ENCODE results near the gene CHST9. TPM values are rescaled to one million over a fixed set of nuclear protein-coding genes. Genes with fewer than 3 reads are reported as not detected.

CHST9 gene
- total RNA-seq, 1 donor from 2014 or later: not detected

DNA sequence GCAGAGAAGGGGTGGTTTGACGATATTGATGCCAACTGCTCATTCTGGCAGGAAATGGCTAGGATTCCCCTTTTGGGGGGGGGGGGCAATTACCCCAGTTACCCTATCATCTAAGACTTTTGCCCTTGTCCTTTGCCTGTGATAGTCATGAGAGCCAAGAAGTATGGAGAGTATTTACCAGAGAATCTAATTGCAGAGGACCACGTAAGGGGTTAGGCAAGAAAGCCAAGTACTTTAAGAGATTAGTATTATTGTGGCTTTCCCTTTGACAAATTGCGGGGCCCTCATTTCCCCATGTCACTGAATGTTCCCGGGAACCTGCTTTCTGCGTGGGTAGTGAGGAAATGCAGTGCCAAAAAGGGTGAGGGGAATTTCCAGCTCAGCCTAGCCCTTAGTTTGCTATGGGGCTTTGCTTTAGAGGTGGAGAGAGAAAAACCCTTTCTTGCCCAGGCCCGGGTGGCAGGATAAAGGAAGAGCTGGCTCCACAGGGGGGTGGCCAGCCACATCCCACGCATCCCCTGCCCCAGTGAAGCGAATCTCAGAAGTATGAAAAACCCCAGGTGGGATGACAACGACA is 321.1 kb downstream of the CHST9 start:
- no peaks in the 10 kb centered on the region for H3K4me1 Mint-ChIP-seq
- H3K9me3 Mint-ChIP-seq: no peaks in the 10 kb centered on the region
- H3K36me3 Mint-ChIP-seq (ENCODE audit: low read depth): no peaks in the 10 kb centered on the region
- no peak overlapping the region for H3K4me3 Mint-ChIP-seq
- DNase-seq: no peak
- intact Hi-C loops (cut with micrococcal nuclease): no loop called here
- peaks cover 16% of the 10 kb centered on the region for H3K27me3 Mint-ChIP-seq
- H3K27ac Mint-ChIP-seq: no peak overlapping the region

DNA sequence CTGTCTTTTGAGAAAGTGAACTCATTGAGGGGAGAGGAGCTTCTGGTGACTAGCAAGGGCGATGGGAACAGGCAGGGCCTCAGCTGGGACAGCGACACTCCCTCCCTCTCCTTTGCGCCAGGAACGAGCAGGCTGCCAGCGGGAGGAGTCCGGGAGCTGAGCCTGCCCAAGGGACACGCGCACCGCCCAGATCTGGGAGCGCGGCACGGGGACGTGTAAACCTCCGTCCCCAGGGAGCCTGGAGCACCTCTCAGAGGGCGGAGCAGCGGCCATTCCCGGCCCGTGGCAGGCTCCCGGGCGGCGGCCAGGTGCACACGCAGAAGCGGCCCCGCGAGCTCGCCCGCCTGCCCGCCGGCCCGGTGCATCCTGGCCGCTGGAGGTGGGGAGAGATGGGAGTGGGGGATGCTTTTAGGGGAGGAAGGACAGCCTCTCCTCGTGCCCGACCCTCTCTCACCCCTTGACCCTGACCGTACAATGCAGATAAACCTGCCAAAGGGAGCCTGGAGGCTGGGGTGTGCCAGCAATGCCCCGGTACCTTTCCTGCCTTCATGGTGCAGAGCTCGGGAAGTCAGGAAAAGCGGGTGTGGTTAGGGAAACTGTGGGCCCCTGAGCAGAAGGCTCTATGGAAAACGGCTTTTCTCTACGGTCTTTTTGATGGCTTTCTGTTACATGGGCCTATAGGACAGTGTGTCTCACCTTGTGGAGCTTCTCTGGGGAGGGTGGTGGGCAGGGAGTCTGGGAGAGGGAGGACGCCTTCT is 321.8 kb downstream of the CHST9 start:
- peaks cover 16% of the 10 kb centered on the region for H3K27me3 Mint-ChIP-seq
- no peak overlapping the region for H3K27ac Mint-ChIP-seq
- H3K4me3 Mint-ChIP-seq: no peak overlapping the region
- no peak for DNase-seq
- intact Hi-C loops (cut with micrococcal nuclease): no loop called here
- H3K4me1 Mint-ChIP-seq: no peaks in the 10 kb centered on the region
- no peaks in the 10 kb centered on the region for H3K36me3 Mint-ChIP-seq (ENCODE audit: low read depth)
- no peaks in the 10 kb centered on the region for H3K9me3 Mint-ChIP-seq

DNA sequence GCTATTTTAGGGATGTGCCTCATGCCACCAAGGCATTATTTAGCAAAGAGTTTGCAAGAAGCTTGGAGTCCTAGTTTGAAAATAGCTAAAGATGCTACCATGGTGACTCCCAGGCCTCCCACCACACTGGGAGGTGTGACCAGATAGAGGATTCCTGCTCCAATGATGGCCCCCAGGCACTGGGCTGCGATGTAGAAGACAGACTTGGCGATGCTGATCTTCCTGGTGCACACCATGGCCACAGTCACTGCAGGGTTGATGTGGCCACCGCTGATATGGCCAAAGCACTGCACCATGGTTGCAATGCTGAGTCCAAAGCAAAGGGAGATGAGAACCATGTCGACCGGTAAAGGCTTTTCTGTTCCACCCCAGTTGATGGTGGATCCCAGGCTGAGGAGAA is 323.0 kb downstream of the CHST9 start:
- no peaks in the 10 kb centered on the region for H3K9me3 Mint-ChIP-seq
- peaks cover 16% of the 10 kb centered on the region for H3K27me3 Mint-ChIP-seq
- no peaks in the 10 kb centered on the region for H3K36me3 Mint-ChIP-seq (ENCODE audit: low read depth)

More for the DNA sequence above, 323.0 kb downstream of the CHST9 start:
- intact Hi-C loops (cut with micrococcal nuclease): no loop called here
- DNase-seq: no peak
- Mint-ChIP-seq H3K4me3 (no peak overlapping the region), H3K27ac (no peak overlapping the region), H3K4me1 (no peaks in the 10 kb centered on the region)
